Effector CD8-positive, alpha-beta T cell (primary cell): ENCODE measurements around the gene CLDN14.

Source experiments
- DNase-seq: peaks from one replicate; lab custom pipeline; 2025; lab: John Stamatoyannopoulos, UW

The CLDN14 gene

DNA sequence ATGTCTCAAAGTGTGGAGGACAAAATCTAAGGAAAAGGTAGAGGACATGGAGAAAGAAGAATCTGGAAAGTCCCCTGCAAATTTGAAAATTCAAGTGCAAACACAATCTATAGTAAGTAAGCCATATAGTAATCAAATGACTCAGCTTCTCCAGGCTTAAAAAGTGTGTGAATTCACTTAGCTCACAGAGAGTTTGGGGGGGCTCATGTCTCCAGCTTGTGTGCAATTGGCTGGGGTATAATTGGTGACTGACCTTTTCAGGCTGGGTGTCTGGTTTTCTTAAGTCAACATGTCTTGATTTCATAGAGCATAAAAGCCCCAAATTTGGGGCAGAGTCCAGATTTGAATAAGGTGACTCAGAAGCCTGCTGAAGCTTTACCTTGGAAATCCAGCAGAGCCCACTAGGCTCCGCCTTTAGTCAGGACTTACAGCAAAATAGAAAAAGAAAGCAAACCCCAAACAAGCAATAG lies 8.6 kb downstream of the CLDN14 start:
- DNase-seq = no peak

DNA sequence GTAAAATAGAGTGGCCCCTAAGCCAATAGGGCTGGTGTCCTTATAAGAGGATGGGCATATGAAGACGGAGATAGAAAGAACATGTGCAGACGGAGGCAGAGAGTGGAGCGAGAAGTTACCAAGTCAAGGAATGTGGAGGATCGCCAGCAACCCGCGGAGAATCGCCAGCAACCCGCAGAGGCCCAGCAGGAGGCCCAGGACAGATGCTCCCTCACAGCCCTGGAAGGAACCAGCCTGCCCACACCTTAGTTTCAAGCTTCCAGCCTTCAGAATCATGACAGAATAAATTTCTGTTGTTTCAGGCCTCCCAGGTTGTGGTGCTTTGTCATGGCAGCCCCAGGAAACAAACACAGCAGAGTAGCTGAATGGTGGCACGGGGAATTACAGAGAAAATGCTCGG lies 9.6 kb downstream of the CLDN14 start:
- DNase-seq = no peak

DNA sequence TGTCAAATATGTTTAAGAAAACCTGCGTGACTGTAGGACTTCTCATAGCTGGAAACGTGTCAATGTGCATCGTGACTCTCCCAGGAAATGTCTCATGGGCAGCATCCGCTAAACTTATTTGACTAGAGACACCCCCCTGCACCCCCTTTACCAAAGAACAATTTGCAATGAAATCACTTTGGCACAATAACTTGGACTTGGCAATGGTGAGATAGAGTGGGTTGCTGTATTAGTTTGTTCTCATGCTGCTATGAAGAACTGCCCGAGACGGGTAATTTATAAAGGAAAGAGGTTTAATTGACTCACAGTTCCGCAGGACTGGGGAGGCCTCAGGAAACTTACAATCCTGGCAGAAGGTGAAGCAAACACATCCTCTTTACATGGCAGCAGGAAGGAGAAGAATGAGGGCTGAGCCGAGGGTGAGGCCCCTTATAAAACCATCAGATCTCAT lies 13.8 kb downstream of the CLDN14 start:
- no peak for DNase-seq

DNA sequence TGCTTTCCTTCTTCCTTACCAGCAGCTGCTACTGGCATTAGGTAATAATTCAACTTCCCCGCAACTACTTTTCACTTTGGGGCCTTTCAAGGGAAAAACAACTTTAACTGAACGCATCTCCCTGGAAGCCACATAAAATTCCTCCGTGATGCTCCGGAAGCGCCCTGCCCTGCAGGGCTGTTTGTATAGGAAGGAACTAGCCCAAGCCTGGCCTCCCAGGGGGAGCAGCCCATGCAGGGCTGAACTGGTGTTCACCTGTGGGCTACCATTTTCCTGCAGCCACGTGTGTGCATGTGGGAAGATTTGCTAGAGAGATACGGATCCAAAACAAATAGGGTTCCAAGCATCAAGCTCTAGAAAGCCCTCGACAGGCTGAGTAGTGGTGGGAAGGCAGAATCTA lies 14.4 kb downstream of the CLDN14 start:
- DNase-seq = no peak

DNA sequence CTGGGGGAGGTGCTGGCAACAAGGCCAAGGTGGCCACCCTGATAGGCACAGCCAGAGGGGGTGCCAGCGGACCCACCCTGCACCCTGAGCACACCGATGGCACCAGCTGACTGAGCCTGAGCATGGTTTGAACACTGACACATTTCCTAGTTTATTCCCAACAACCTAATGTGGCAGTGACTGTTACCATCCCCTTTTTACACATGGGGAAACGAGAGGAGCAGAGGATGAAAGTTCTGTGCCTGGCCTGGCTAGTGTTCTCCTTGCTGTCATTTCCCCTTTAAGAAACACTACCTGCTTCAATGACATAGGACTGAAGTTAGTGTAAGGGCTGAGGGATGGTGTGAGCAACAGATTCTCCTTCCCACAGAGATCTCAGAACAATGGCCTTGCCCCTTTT lies 15.3 kb downstream of the CLDN14 start:
- no peak for DNase-seq

DNA sequence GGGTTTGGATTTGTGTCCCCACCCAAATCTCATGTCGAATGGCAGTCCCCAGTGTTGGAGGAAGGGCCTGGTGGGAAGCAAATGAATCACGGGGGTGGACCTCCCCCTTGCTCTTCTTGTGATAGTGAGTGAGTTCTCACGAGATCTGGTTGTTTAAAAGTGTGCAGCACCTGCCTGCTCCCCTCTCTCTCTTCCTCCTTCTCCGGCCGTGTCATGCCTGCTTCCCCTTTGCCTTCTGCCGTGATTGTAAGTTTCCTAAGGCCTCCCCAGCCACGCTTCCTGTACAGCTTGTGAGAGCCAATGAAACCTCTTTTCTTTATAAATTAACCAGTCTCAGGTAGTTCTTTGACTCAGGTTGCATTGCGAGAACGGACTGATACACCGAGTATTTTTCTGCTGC lies 15.9 kb downstream of the CLDN14 start:
- DNase-seq = no peak

DNA sequence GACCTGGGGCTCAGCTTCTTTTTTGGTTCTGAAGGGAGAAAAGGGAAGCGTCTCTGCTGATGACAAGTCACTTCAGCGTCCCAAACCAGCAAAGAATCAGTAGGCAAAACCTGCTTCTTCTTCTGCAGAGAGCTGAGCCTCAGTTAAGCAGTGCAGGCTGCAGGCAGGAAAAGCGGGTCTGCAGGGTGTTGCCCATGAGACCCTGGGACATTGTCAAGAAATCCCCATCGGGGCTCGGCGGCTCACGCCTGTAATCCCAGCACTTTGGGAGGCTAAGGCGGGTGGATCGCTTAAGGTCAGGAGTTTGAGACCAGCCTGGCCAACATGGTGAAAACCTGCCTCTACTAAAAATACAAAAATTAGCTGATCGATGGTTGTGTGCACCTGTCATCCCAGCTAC lies 16.7 kb downstream of the CLDN14 start:
- no peak for DNase-seq

DNA sequence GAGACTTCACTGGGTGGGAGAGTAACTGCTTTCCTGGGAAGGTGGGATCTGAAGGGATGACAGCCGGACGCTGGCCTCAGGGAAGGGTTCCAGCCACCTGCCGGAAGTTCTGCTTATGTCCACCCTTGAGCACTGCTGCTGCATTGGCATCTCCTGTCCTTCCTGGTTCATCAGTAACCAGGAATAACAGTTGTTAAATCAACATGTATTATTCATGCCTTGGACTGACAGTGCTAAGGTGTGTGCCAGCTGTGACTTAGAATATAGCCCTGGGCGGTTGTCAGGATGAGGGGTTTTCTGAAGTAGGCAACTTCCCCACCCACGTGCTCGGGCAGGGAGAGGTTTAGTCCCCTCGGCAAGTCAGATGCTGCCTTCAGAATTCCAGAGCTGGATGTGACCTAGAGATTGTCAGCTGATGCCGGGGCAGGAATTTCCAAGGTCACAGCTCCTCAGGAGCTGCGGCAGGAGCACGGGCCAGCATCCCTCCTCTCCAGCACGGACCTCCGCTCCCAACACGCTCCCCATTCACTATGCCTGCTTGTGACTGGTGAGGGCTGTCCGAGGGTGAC lies 17.9 kb downstream of the CLDN14 start:
- no peak for DNase-seq

DNA sequence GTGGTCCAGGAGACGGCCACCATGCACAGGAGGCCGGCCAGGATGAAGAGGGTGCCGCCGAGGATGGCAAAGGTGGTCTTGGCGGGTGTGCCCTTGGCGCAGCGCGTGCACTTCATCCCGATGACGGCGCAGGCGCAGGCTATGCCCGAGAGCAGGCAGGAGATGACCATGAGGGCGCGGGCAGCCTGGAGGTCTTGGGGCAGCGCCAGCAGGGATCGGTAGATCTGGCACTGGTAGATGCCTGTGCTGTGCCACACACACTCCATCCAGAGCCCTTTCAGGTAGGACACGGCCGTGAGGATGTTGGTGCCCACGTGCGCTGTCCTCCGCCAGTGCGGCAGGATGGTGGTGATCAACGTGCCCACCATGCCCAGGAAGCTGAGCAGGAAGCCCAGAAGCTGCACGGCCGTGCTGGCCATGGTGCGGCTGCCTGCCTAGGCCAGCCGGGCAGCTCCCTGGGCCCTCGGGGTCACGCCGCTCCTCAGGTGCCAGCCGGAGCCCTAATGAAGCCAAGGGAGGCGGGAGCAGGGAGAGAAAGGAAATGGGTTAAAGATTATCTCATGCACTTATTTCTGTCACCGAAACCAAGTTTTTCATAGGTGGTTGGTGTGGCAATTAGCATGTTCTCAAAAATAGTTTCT lies 18.5 kb downstream of the CLDN14 start:
- DNase-seq = no peak

DNA sequence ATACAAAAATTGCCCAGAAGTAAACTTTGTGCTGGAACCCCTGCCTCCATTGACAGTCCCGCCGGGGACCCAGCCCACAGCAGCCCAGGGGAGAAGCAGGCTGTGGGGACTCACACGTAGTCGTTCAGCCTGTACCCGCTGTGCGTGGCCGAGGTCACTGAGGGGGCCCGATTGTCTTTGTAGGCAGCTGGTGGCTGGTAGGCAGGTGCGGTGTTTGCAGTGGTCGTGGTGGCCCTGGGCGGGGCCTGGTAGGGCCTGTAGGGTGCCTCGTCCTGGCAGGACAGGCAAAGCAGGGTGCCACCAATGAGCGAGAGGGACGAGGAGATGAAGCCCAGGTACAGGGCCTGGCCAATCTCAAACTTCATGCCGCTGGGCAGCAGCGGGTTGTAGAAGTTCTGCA lies 19.1 kb downstream of the CLDN14 start:
- no peak for DNase-seq

DNA sequence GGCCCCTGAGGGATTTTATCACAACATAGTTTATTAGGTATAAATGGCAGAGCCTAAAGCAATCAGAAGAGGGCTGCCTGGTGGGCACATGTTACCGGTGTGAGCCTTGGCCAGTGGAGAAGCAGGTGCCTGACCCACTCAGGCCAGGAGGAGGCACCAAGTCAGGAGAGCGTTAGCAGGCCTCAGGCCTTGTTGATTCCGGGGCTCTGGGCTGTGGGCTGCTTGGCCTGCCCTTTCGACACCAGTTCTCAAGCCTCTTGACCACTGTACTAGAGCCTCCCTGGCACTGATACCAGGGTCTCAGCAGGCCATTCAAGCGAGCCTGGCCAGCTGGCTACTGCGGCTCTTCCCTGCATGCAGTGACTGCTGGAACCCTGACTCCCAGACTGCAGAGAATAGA lies 20.8 kb downstream of the CLDN14 start:
- no peak for DNase-seq

DNA sequence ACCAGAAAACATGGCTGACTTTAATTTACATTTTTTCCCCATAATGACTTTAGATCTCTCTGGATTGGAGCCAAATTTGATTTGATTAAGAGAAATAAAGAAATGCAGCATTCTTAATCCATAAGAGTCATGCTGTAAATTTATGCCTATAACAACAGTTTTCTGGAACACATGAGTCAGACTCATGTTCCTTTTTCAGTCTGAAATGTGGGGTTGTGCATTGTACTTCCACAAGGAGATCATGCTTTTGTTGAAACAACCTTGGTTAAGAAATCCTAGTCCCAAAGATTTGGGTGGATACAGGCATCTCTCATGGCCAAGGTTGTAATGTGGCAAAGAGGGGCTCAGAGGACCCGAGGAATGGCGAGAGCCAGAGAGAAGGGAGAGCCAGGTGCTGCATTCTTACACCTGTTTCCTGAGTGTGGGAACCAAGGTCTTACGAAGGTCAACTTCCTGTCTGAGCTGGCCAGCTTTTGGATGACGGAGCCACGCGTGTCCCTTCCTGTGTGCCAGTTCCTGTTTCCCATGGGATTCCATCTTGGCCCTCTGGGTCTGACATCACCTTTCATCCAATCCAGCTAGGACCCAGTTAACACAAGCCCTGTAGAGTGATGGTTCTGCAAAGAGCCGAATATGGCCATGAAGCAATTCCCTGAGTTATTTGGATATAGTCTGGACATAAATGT lies 23.1 kb downstream of the CLDN14 start:
- no peak for DNase-seq

DNA sequence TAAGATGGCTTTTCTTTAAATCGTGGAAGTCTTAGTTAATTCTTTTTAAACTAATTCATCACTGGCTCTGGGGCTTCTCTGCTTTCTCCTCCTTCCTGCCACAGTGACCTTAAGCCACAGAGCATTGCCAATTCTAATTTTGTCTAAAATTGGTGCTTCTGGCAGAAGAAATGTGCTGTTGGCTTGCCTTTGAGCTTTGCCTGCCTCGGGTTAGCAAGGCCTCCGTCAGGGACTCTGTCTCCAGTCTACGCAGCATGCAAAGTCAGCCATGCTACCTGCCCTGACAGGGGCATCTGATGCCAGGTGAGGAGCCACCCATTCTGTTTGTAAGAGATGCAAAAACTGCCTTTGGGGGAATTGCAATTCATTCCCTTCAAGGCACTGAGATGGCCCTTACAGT lies 25.2 kb downstream of the CLDN14 start:
- DNase-seq = no peak

DNA sequence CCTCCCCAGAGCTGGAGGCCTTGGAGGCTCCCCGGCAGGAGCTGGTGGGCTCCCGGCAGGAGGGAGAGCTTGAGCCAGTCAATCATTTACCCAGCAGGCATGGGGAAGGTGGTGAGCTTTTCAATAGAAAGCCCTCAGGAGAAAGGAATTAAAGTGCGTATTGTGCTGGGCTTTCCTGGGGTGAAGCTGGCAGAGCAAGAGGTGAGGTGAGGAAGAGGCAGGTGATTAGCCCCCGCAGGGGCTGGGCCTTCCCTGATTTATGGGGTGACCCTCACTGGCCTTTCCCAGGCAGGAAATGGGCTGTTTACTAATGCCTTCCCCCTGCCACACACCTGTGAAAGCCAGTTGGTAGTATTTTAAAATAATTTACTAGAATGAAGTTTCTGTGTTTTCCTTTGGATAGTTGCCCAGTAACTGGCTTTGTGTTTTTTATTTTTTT lies 25.8 kb downstream of the CLDN14 start:
- no peak for DNase-seq

DNA sequence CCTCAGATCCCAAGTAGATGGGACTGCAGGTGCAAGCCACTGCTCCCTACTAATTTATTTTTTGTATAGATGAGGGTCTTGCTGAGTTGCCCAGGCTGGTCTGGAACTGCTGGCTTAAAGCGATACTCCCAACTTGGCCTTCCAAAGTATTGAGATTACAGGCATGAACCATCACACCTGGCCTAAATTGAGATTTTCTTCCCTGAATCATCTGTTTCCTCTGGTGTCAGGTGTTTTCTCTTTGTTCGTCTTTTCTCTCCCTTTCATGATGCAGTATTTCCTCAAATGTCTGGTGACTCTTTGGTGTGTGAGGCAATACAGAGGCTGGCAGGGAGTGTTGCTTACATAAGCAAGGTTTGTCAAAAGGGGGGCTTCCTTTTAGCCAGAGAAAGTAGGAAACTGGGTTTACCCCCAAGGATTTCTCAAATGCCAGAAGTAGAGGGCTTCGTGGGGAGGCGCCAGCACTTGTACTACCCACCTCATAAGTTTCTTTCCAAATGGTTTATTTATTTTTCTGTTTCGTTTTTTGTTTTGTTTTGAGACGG lies 27.6 kb downstream of the CLDN14 start:
- no peak for DNase-seq

DNA sequence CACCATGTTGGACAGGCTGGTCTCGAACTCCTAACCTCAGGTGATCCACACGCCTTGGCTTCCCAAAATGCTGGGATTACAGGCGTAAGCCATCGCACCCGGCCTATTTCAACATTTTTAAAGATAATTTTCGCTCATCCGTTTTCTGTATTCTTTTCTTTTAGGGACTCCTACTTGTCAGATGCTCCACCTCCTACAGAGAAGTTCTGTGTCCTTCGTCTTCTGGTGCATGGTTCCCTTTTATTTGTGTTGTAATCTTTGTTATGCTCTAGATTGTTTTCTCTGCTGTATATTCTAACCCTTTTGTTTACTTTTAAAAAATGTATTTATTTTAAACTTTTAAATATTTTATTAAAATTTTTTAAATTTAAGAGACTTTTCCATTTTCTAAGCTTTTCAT lies 28.4 kb downstream of the CLDN14 start:
- no peak for DNase-seq

DNA sequence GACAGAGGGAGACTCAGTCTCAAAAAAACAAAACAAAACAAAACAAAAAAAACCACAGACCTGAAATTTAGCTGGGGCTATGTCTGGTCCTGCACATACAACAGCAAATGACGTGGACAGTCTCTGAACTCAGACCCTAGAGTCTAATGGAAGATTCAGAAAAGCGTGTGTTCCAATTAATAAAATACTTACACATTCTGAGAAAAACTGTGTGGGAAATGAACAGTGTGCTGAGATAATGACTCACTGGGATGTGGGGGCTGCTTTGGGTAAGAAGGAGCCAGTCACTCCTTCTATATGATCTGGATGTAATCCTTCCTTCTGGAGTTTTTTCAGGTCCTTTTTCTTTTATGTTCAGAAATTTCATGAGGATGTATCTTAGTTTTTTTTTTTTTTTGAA lies 29.4 kb downstream of the CLDN14 start:
- DNase-seq = no peak

DNA sequence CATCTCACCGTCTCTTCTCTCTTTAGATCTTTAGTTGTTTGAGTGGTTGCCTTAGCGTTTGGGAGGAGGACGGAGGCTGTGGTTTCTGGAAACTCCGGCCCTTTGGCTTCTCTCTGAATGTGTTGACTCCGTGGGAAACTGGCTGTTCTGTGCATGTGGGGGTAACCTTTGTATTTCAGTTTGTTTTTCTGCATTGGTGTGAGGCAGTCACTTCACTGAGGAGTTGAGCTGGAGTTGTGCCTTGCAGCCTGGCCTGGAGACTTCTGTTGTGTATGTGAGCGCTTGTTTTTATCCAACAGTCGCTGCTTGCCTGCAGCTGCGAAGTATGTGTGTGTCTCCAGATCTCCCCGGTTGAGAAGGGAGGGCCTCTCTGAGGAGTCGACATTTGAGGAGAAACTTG lies 33.6 kb downstream of the CLDN14 start:
- DNase-seq = no peak

DNA sequence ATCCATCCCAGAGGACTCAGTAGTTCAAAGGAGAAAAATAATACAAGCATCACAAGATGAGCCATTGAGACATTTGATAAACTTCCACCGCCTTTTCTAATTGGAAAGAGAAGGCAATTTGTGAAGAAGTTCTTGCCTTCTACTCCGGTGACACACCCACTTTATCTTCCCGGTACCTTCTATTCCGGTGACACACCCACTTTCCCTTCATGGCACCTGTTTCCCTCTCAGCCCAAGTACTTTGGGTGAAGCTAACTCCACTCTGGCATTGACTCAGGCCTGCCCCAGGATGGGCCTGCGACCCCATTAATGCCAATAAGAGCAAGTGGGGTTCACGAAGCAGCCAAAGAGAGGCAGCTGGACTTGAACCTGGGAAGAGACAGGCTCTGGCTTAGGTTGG lies 38.2 kb downstream of the CLDN14 start:
- DNase-seq = no peak

DNA sequence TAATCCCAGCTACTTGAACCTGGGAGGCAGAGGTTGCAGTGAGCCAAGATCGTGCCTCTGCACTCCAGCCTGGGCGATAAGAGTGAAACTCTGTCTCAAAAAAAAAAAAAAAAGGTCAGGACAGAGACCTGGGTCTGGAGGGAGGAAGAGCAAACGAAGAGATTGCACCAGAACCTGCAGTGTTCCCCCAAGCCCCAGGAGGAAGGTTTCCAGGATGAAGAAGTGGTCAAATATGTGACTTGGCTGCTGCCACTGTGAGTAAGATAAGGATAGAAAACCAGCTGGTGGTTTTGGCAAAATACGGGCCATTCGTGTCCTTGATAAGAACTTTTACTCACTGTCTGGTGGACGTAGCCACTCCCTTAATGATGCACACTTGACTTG lies 42.2 kb downstream of the CLDN14 start:
- DNase-seq = no peak

DNA sequence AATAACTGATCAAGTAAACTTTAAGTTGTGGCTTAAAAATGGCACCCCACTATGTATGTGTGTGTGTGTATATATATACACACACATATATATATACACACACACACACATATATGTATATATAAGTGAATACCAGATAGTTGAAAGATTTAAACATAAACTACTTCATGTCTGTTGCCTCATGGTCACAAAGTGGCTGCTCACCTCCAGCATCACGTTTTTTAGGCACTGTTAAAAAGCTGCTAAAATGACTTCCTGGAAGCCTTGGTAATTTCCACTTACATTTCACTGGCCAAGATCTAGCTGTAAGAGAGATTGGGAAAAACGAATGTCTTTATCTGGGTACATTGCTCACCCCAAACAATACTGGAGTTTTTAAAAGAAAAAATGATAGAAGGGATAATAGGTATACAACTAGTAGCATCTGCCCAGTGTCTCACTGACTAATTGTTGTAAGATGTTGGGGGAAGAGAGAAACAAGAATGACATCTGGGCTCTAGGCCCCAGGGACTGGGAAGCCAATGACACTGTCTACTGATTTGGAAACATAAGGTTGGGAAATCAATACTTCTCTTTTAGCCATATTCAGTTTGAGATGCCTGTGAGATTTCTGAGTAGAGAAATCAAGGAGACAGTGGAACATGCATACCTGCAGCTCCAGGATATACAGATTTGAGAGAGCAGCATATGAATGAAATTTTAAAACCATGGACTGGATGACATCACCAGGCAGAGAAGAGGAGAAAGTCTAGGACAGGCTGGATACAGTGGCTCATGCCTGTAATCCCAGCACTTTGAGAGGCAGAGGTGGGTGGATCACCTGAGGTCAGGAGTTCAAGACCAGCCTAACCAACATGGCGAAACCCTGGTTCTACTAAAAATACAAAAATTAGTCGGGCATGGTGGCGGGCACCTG lies 42.8 kb downstream of the CLDN14 start:
- no peak for DNase-seq

DNA sequence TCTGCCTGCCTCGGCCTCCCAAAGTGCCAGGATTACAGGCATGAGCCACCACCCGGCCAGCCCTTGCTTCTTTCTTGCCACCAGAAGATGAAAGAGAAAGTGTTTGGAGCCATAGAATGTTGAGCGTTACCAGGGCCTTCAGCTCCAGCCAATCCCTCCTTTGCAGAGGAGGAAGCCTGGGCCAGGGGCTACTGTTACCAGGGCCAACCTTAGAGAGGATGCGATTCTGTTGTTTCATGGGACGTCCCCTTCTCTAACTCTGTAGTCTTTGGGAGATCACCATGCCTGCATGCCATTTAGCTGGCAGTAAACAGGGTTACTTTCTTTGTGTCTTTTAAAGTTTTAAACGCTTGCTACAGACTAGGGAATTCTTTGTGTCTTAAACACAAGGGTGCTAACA lies 45.8 kb downstream of the CLDN14 start:
- no peak for DNase-seq
